ENCODE results near the gene MAMLD1.

Gene MAMLD1

DNA sequence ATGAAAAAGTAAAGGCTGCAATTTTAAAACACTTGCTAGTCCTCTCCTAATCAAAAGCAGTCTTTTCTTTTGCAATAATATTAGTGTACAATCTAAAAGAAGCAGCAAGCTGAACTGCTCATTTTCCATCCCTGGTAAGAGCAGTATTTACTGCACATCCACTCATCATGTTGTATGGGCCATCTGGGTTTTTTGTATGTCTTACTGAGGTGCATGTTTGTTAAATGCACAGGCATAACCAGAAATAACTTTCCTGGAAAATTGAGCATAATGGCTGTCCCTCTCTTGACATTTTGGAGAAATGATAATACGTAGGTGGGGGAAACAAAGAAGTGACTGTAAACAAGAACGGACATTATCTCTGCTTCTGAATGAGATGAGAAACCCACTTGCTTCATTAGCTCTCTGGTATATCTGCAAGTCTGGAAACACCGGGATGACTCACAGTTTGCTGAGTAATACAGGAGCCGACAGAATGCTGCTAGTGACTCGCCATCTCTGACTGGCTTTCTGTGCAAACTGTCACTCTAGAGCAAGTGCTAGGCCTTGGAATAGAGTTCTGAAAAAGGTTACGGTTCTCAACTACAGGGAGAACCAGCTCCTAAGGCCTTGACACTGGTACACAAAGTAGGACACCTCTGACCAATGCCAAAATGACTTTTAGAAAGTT is 119.6 kb downstream of the MAMLD1 start:
- H3K4me3 ChIP-seq (ENCODE audit: low read depth in 1 of 2, low read length in 2 of 2), result no peak overlapping the region
- no peak overlapping the region for H3K27ac ChIP-seq (ENCODE audit: low read length)
- H3K36me3 ChIP-seq (ENCODE audit: control insufficient read depth in 1 of 2, insufficient read depth in 2 of 2, low read length in 2 of 2), result no peaks in the 10 kb centered on the region
- no peaks in the 10 kb centered on the region for H3K27me3 ChIP-seq (ENCODE audit: low read depth, low read length)
- no peaks in the 10 kb centered on the region for H3K9me3 ChIP-seq (ENCODE audit: control insufficient read depth in 1 of 2, low read length in 2 of 2)
- no peaks in the 10 kb centered on the region for H3K4me1 ChIP-seq (ENCODE audit: control insufficient read depth in 1 of 2, insufficient read depth in 2 of 2, low read length in 2 of 2)

DNA sequence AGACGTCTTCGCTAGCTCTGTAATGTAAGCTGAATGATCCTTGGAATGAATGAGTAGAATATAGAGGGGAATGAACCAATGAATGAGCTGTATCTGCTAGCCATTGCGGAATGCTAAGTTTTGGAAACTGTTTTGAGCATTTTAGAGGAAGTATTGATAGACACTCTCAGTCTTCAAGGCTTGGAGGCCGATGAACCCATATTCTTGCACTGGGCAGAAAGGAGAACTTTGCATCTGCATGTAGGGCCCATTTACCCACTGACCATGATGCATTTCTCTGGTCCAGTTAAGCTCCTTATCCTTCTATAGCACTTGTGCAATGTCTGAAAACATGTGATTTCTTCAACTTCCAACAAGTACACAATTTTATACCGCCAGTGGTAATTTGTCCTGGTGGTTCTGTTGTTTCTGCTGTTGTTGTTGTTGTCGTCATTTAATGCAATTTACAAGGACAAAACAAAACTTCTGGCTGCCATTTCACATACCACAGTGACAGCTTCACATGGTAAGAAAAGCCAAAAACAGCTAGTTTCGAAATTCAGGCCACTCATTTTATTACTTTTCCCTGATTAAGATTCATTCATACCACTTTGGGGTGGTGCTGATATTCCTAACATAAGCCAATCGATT is 120.4 kb downstream of the MAMLD1 start:
- Histone ChIP-seq H3K4me3 (ENCODE audit: low read depth in 1 of 2, low read length in 2 of 2) (no peak overlapping the region), H3K9me3 (ENCODE audit: control insufficient read depth in 1 of 2, low read length in 2 of 2) (no peaks in the 10 kb centered on the region), H3K4me1 (ENCODE audit: control insufficient read depth in 1 of 2, insufficient read depth in 2 of 2, low read length in 2 of 2) (no peaks in the 10 kb centered on the region), H3K27ac (ENCODE audit: low read length) (no peak overlapping the region), H3K27me3 (ENCODE audit: low read depth, low read length) (no peaks in the 10 kb centered on the region), H3K36me3 (ENCODE audit: control insufficient read depth in 1 of 2, insufficient read depth in 2 of 2, low read length in 2 of 2) (no peaks in the 10 kb centered on the region)

DNA sequence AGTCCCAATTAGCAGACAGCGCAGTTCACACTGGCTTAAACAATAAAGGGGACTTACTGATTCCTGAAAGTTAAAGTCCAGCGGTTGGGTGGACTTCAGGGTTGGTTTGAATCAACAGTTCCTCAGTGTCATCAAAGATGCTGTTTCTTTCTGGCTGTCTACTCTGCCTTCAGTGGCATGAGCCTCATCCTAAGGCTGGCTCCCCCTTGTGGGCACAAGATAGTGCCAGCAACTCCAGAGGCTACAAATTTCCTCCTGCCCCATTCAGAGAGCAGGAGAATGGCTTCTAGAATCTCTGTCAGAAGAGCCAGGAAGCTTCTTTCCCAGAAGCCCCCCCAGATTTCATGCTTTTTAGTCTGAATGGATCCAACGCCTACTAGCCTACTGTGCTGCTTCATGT is 122.9 kb downstream of the MAMLD1 start:
- no peaks in the 10 kb centered on the region for H3K9me3 ChIP-seq (ENCODE audit: control insufficient read depth in 1 of 2, low read length in 2 of 2)

DNA sequence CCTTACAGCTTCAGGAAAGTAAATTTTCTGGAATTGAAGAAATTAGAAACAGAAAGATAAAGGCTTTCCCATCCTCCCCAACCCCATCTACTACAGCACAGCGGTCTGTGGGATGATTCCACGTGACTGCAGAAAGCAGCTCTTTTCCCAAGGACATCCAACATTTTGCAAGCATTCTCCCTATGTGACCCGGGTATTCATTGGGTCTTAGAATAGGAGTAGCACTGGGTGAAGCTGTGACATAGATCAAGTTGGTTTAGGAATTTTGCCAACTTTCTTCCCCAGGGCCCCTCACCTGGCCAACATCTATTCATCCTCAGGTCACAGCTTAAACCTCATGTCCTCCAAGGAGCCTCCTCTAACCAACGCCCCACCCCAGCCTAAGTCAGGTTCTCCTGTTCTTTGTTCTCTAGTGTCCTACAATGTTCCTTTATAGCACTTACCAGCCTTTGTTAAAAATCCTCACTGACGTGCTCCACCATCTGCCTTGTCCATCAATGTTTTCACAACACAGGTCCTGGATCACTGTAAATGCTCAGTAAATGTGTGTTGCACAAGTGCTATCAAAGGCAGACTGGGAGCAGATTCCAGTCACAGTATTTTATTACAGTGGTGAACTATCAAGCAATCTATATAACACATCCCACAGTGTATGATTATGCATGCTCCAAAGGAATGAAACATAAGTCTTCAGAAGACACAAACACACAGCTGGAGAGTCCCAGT is 124.4 kb downstream of the MAMLD1 start:
- Histone ChIP-seq H3K4me1 (ENCODE audit: control insufficient read depth in 1 of 2, insufficient read depth in 2 of 2, low read length in 2 of 2) (no peaks in the 10 kb centered on the region), H3K27ac (ENCODE audit: low read length) (no peak overlapping the region), H3K27me3 (ENCODE audit: low read depth, low read length) (no peaks in the 10 kb centered on the region), H3K36me3 (ENCODE audit: control insufficient read depth in 1 of 2, insufficient read depth in 2 of 2, low read length in 2 of 2) (no peaks in the 10 kb centered on the region), H3K9me3 (ENCODE audit: control insufficient read depth in 1 of 2, low read length in 2 of 2) (no peaks in the 10 kb centered on the region), H3K4me3 (ENCODE audit: low read depth in 1 of 2, low read length in 2 of 2) (no peak overlapping the region)

More for the DNA sequence above, 122.9 kb downstream of the MAMLD1 start:
- Histone ChIP-seq H3K27me3 (ENCODE audit: low read depth, low read length) (no peaks in the 10 kb centered on the region), H3K4me3 (ENCODE audit: low read depth in 1 of 2, low read length in 2 of 2) (no peak overlapping the region), H3K36me3 (ENCODE audit: control insufficient read depth in 1 of 2, insufficient read depth in 2 of 2, low read length in 2 of 2) (no peaks in the 10 kb centered on the region), H3K4me1 (ENCODE audit: control insufficient read depth in 1 of 2, insufficient read depth in 2 of 2, low read length in 2 of 2) (no peaks in the 10 kb centered on the region), H3K27ac (ENCODE audit: low read length) (no peak overlapping the region)

DNA sequence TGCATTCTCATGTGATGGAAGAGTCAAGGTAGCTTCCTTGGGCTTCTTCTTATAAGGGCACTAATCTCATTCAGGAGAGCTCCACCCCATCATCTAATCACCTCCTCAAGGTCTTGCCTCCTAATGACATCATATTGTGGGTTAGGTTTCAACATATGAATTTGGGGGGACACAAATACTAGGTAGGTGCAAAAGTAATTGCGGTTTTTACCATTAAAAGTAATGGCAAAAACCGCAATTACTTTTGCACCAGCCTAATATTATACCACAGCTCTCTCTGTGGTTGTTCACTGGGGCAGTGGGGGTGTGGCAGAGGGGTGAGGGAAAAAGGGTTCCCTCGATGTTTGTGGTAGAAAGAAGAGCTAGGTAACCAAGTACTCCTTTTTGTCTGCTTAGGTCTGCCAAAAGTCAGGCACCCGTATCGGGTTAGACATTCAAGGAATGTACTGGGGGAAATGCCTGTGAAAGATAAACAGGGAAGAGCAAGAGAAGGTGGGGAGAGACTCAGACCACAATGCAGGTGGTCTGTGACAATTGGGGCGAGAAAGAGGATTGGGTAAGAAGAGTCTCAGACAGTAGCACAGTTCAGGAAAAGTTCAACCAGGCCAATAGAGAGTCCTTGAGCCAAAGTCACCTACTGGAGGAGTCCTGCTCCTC is 126.4 kb downstream of the MAMLD1 start:
- H3K27ac ChIP-seq (ENCODE audit: low read length), result no peak overlapping the region
- no peaks in the 10 kb centered on the region for H3K27me3 ChIP-seq (ENCODE audit: low read depth, low read length)
- no peaks in the 10 kb centered on the region for H3K36me3 ChIP-seq (ENCODE audit: control insufficient read depth in 1 of 2, insufficient read depth in 2 of 2, low read length in 2 of 2)
- no peaks in the 10 kb centered on the region for H3K4me1 ChIP-seq (ENCODE audit: control insufficient read depth in 1 of 2, insufficient read depth in 2 of 2, low read length in 2 of 2)
- no peaks in the 10 kb centered on the region for H3K9me3 ChIP-seq (ENCODE audit: control insufficient read depth in 1 of 2, low read length in 2 of 2)
- H3K4me3 ChIP-seq (ENCODE audit: low read depth in 1 of 2, low read length in 2 of 2), result no peak overlapping the region

DNA sequence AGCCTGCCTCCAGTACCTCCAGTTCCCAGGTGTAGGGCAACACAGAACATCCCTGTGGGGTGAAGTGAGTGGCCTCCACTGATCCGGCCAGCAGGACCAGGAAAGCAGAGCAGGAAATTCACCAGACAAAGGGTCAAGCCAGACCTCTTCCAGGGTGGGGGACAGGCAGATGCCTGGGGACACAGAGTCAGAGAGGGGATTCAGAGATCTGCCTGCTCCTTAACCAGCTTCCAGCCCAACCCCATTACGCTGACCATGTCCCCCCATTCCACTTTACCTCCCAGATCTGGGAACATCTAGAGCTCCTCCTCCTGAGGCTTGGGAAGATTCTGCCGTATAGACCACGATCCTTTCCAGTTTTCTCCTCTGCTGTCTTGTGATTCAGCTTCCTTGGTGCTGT is 132.4 kb downstream of the MAMLD1 start:
- Histone ChIP-seq H3K27ac (ENCODE audit: low read length) (no peak overlapping the region), H3K4me3 (ENCODE audit: low read depth in 1 of 2, low read length in 2 of 2) (no peak overlapping the region), H3K27me3 (ENCODE audit: low read depth, low read length) (no peaks in the 10 kb centered on the region), H3K4me1 (ENCODE audit: control insufficient read depth in 1 of 2, insufficient read depth in 2 of 2, low read length in 2 of 2) (no peaks in the 10 kb centered on the region), H3K9me3 (ENCODE audit: control insufficient read depth in 1 of 2, low read length in 2 of 2) (no peaks in the 10 kb centered on the region), H3K36me3 (ENCODE audit: control insufficient read depth in 1 of 2, insufficient read depth in 2 of 2, low read length in 2 of 2) (no peaks in the 10 kb centered on the region)

DNA sequence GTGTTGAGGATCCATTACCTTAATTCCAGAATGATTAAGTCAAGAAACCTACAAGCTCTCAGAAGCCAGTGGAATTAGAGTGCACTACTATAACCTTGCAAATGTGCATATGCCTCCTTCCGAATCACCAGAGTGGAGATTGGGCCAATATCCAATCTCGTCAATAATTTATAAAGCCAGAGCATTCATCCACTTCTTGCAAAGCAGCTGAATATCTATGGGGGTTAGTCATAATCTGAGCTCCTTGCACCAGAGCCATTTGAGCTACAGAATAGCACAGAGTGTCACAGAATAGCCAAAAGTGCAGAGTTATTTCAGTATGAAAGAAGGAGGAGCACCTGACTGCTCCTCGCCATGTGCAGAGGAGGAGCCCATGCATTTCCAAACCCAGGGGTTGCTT is 136.1 kb downstream of the MAMLD1 start:
- peaks cover 0 to 4% of the 10 kb centered on the region in 2 donors for H3K4me1 ChIP-seq (ENCODE audit: control insufficient read depth in 1 of 2, insufficient read depth in 2 of 2, low read length in 2 of 2)
- no peaks in the 10 kb centered on the region for H3K36me3 ChIP-seq (ENCODE audit: control insufficient read depth in 1 of 2, insufficient read depth in 2 of 2, low read length in 2 of 2)
- H3K27me3 ChIP-seq (ENCODE audit: low read depth, low read length), result no peaks in the 10 kb centered on the region
- H3K4me3 ChIP-seq (ENCODE audit: low read depth in 1 of 2, low read length in 2 of 2), result no peak overlapping the region
- no peak overlapping the region for H3K27ac ChIP-seq (ENCODE audit: low read length)
- no peaks in the 10 kb centered on the region for H3K9me3 ChIP-seq (ENCODE audit: control insufficient read depth in 1 of 2, low read length in 2 of 2)

DNA sequence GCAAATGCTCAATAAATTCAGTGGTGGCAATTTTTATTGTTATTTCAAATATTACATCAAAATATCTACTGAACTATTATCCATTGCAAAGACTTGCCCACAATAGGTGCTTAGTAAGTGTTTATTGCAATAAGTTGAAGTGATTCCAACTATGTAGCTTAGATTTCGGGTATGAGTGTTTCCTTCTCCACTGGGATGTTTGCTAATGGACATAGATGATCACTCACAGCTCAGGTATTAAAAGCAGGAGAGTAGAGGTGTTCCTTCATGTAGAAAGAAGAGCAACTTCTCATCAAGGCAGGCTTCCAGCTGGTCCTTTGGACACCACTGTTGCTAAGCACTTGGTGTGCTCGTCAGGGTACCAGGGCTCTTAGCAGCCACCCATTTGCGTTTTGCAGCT is 139.0 kb downstream of the MAMLD1 start:
- H3K9me3 ChIP-seq (ENCODE audit: control insufficient read depth in 1 of 2, low read length in 2 of 2), result no peaks in the 10 kb centered on the region
- H3K4me1 ChIP-seq (ENCODE audit: control insufficient read depth in 1 of 2, insufficient read depth in 2 of 2, low read length in 2 of 2), result peaks cover 0 to 4% of the 10 kb centered on the region in 2 donors
- H3K4me3 ChIP-seq (ENCODE audit: low read depth in 1 of 2, low read length in 2 of 2), result no peak overlapping the region
- H3K36me3 ChIP-seq (ENCODE audit: control insufficient read depth in 1 of 2, insufficient read depth in 2 of 2, low read length in 2 of 2), result no peaks in the 10 kb centered on the region
- no peaks in the 10 kb centered on the region for H3K27me3 ChIP-seq (ENCODE audit: low read depth, low read length)
- H3K27ac ChIP-seq (ENCODE audit: low read length), result no peak overlapping the region

DNA sequence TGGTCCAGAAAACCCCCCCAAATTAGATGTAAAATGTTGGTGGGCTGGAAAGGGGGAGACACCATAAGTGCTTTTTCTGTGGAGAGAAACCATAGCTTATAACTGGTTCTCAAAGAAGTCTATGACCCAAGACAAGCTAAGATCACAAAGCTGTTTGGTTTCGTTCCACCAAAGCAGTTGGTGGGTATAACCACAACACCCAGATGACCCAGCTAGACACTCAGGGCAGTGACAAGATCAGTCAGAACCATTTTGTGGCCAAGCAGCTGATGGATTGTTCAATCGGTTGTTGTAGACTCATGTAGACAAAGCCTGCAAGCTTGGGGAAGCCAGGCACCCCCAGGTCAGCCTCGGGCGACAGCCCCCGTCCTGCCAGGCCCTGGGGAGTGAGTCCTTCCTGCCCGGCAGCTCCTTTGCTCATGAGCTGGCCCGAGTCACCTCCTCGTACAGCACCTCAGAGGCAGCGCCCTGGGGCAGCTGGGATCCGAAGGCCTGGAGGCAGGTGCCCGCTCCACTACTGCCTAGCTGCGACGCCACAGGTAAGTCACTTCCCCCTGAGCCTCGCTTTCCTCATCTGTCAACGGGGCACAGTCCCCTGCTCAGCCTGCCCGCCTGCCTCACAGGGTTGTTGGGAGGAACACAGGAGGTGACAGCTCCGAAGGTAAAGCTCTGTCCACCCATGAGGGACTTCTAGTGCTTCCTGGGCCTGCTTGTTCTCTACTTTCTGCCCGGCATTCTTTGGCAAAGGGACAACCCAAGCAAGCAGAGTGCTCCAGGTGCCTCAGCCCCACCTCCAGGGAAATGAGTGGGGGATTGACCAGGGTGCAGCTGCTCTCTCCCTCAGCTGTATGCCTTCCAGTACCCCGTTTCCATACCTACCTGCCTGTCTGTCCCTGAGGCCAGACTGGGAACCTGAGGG is 140.1 kb downstream of the MAMLD1 start:
- Histone ChIP-seq H3K4me1 (ENCODE audit: control insufficient read depth in 1 of 2, insufficient read depth in 2 of 2, low read length in 2 of 2) (peaks cover 0 to 4% of the 10 kb centered on the region in 2 donors), H3K27me3 (ENCODE audit: low read depth, low read length) (no peaks in the 10 kb centered on the region), H3K4me3 (ENCODE audit: low read depth in 1 of 2, low read length in 2 of 2) (no peak overlapping the region), H3K36me3 (ENCODE audit: control insufficient read depth in 1 of 2, insufficient read depth in 2 of 2, low read length in 2 of 2) (no peaks in the 10 kb centered on the region), H3K9me3 (ENCODE audit: control insufficient read depth in 1 of 2, low read length in 2 of 2) (no peaks in the 10 kb centered on the region), H3K27ac (ENCODE audit: low read length) (no peak overlapping the region)

DNA sequence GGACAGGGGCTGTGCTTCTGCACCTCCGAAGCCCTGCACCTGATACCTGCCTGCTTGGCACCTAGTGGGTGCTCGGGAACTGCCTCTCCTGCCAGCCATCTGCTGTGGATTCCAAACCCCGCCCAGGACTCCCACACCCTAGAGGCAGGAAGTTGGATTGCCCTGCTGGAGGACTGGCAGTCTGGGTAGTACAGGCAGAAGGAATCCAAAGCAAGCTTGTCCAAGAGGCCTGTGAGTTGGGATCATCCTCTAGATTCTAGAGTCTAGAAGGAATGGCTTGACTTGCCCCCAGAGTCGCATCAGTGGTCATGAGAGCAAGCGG is 140.7 kb downstream of the MAMLD1 start:
- Histone ChIP-seq H3K4me1 (ENCODE audit: control insufficient read depth in 1 of 2, insufficient read depth in 2 of 2, low read length in 2 of 2) (peaks cover 0 to 4% of the 10 kb centered on the region in 2 donors), H3K4me3 (ENCODE audit: low read depth in 1 of 2, low read length in 2 of 2) (no peak overlapping the region), H3K27me3 (ENCODE audit: low read depth, low read length) (no peaks in the 10 kb centered on the region), H3K36me3 (ENCODE audit: control insufficient read depth in 1 of 2, insufficient read depth in 2 of 2, low read length in 2 of 2) (no peaks in the 10 kb centered on the region), H3K9me3 (ENCODE audit: control insufficient read depth in 1 of 2, low read length in 2 of 2) (no peaks in the 10 kb centered on the region), H3K27ac (ENCODE audit: low read length) (no peak overlapping the region)

Measured in muscle layer of duodenum (tissue), 2 donors.